K562 (cell line): ENCODE data around the gene CCNK. TPM values are rescaled to one million over a fixed set of nuclear protein-coding genes. Genes with fewer than 3 reads are reported as not detected.

Experiments used
- ATF1 ChIP-seq, 2 experiments: fragments of 450-650 bp in 1 of 2; IDR thresholded peaks; 2 replicates each; pipeline ENCODE4 v1.6.1; 2016; ENCODE audit warnings: missing compliant biosample characterization in 1 of 2, missing genetic modification characterization in 1 of 2
- CBX8 ChIP-seq: fragments of 200-600 bp; sonication (generic); IDR thresholded peaks from 2 replicates; pipeline ENCODE4 v1.6.1; 2012; ENCODE audit warnings: borderline replicate concordance, mixed run types, low read depth, mild to moderate bottlenecking, moderate library complexity, mixed read lengths, low read length, control low read depth, inconsistent platforms; ENCODE audit not compliant: poor library complexity, severe bottlenecking; ENCODE audit errors: extremely low read depth
- E2F1 ChIP-seq: sonication (generic); formaldehyde crosslinking; IDR thresholded peaks from 2 replicates; pipeline ENCODE4 v1.8.1; 2023; ENCODE audit warnings: mild to moderate bottlenecking, missing genetic modification reagents, moderate library complexity
- HMG20B ChIP-seq: fragments of 250-450 bp; sonication (Bioruptor Pico); IDR thresholded peaks from 2 replicates; pipeline ENCODE4 v1.5.0; 2021; ENCODE audit warnings: mild to moderate bottlenecking
- JUND ChIP-seq, 2 experiments: IDR thresholded peaks; 2 replicates in 1 of 2; 3 replicates in 1 of 2; pipeline ENCODE4 v1.6.1; 2011; ENCODE audit warnings: borderline replicate concordance in 2 of 2, low read depth in 2 of 2, low read length in 2 of 2, improper control_type of control experiment in 1 of 2, missing biosample characterization in 1 of 2, missing genetic modification characterization in 1 of 2, missing genetic modification reagents in 1 of 2
- KDM1A ChIP-seq, 2 experiments: fragments of 450-650 bp; IDR thresholded peaks; 2 replicates each; pipeline ENCODE4 v1.6.1; 2016; ENCODE audit warnings: mild to moderate bottlenecking in 2 of 2
- MAZ ChIP-seq, 2 experiments: fragments of 450-650 bp in 1 of 2; sonication (generic) in 1 of 2; formaldehyde crosslinking; IDR thresholded peaks in 1 of 2; conservative IDR thresholded peaks in 1 of 2; 2 replicates each; pipeline versions ENCODE4 v1.4.0 to v1.5.0; 2020; ENCODE audit warnings: mild to moderate bottlenecking in 1 of 2, missing genetic modification reagents in 1 of 2
- MCM7 ChIP-seq, 2 experiments: fragments of 450-650 bp; IDR thresholded peaks; 2 replicates each; pipeline ENCODE4 v1.6.1; 2016 to 2018
- MYC ChIP-seq, 2 experiments: fragments of 250-450 bp in 1 of 2; sonication (Bioruptor Pico) in 1 of 2; IDR thresholded peaks; 2 replicates each; pipeline versions ENCODE4 v1.5.1 to v1.6.1; 2012 to 2021; ENCODE audit warnings: low read depth in 2 of 2, borderline replicate concordance in 1 of 2, improper control_type of control experiment in 1 of 2, low read length in 1 of 2, mild to moderate bottlenecking in 1 of 2, moderate library complexity in 1 of 2
- NEUROD1 ChIP-seq: fragments of 150-350 bp; IDR thresholded peaks from 2 replicates; pipeline ENCODE4 v1.6.1; 2014; ENCODE audit warnings: borderline replicate concordance, low read length, low read depth; ENCODE audit not compliant: partially characterized antibody
- RAD21 ChIP-seq, 2 experiments: fragments of 250-450 bp in 1 of 2; fragments of 450-650 bp in 1 of 2; sonication (Bioruptor Pico) in 1 of 2; formaldehyde crosslinking in 1 of 2; IDR thresholded peaks in 1 of 2; conservative IDR thresholded peaks in 1 of 2; 2 replicates each; pipeline versions ENCODE4 v1.4.0 to v1.8.0; 2020 to 2022; ENCODE audit warnings: mild to moderate bottlenecking in 2 of 2, moderate library complexity in 1 of 2
- TEAD4 ChIP-seq, 2 experiments: sonication (generic) in 1 of 2; formaldehyde crosslinking in 1 of 2; IDR thresholded peaks; 2 replicates each; pipeline versions ENCODE4 v1.6.1 to v1.8.0; 2012 to 2022; ENCODE audit warnings: borderline replicate concordance in 1 of 2, inconsistent platforms in 1 of 2, low read length in 1 of 2, mild to moderate bottlenecking in 1 of 2, missing genetic modification reagents in 1 of 2
- ZFP30 ChIP-seq: fragments of 250-450 bp; sonication (Bioruptor Pico); IDR thresholded peaks from 2 replicates; pipeline ENCODE4 v1.8.0; 2022; ENCODE audit warnings: moderate library complexity, mild to moderate bottlenecking, inconsistent platforms, borderline replicate concordance
- ZNF41 ChIP-seq: fragments of 250-450 bp; sonication (Bioruptor Pico); conservative IDR thresholded peaks from 2 replicates; pipeline ENCODE4 v1.4.0; 2020; ENCODE audit warnings: mild to moderate bottlenecking
- ZNF507 ChIP-seq: conservative IDR thresholded peaks from 2 replicates; pipeline ENCODE4 v1.6.1; 2017; ENCODE audit warnings: missing genetic modification characterization, missing compliant biosample characterization
- ZNF740 ChIP-seq, 3 experiments: fragments of 200-800 bp in 1 of 3; sonication (Bioruptor generic) in 1 of 3; sonication (generic) in 1 of 3; formaldehyde crosslinking in 1 of 3; IDR thresholded peaks; 2 replicates each; pipeline versions ENCODE4 v1.6.1 to v1.8.0; 2016 to 2022; ENCODE audit warnings: mild to moderate bottlenecking in 2 of 3, missing compliant biosample characterization in 2 of 3, missing genetic modification characterization in 2 of 3, missing genetic modification reagents in 1 of 3
- polyA plus RNA-seq, 8 experiments: library from polyadenylated mRNA; depleted of rRNA in 4 of 8; stranded (reverse) in 5 of 8; unstranded in 3 of 8; fragments of >200 nt; fragmentation: Nextera tagmentation in 2 of 8; fragmentation: Illumina TruSeq in 1 of 8; extraction: Ambion mirVana in 2 of 8; extraction: Trizol in 1 of 8; gene quantifications; 2 replicates each; pipeline versions ENCODE4 v1.2.1 to v1.2.3, GENCODE V29; 2011 to 2014; ENCODE audit warnings: inconsistent platforms in 1 of 8, missing spikeins in 1 of 8
- total RNA-seq, 7 experiments: library from RNA; depleted of rRNA in 6 of 7; stranded (reverse); fragments of >200 nt in 6 of 7; fragmentation: Illumina TruSeq in 2 of 7; extraction: Trizol in 2 of 7; gene quantifications; 2 replicates each; pipeline versions ENCODE4 v1.2.1 to v1.2.3, GENCODE V29; 2011 to 2021; ENCODE audit warnings: low replicate concordance in 1 of 7
- TF ChIP-seq, protein P1 (sequence below): sonication (generic); formaldehyde crosslinking; IDR thresholded peaks from 2 replicates; pipeline ENCODE4 v1.8.0; 2022; ENCODE audit warnings: mild to moderate bottlenecking, missing genetic modification reagents
- TF ChIP-seq, protein P2 (sequence below): sonication (generic); IDR thresholded peaks from 2 replicates; pipeline ENCODE4 v1.6.1; 2016

The CCNK gene
- total and polyA plus RNA-seq, 9 of the 15 experiments (the other 6 are each of a cell fraction or from before 2014, with no cell fraction given), result 5.8 to 84.2 (median 16.4) TPM

- TF ChIP-seq ZNF41 (no peak), TEAD4 (IDR thresholded peaks at IDR 0.05; ENCODE audit: low read length) (peak; percentile 54), TEAD4 (CRISPR knock-in tag; IDR thresholded peaks at IDR 0.05; ENCODE audit: borderline replicate concordance) (no peak), ZNF740 (CRISPR knock-in tag; IDR thresholded peaks at IDR 0.05) (no peak), ZNF740 (tag; IDR thresholded peaks at IDR 0.05) (0 out of 4 replicates have a peak, but pooled peaks of 1 of the 2 experiments have one; percentile 25), KDM1A (IDR thresholded peaks at IDR 0.05) (peak; percentile 22 to 34; a peak in 2 of 4 replicates), NEUROD1 (no peak), ZFP30 (CRISPR knock-in tag) (no peak), JUND (IDR thresholded peaks at IDR 0.05; ENCODE audit: borderline replicate concordance, low read depth, low read length) (no peak), JUND (tag; IDR thresholded peaks at IDR 0.05; ENCODE audit: borderline replicate concordance, low read depth, low read length) (peak; percentile 18; the same call in 1 of the 3 replicates), MAZ (CRISPR knock-in tag; conservative IDR thresholded peaks at IDR 0.05 in 1 of 2, IDR thresholded peaks at IDR 0.05 in 1 of 2) (peak in 1 of 2 experiments; percentile 46; a peak in 1 of 4 replicates), MYC (IDR thresholded peaks at IDR 0.05; ENCODE audit: low read depth, low read length) (peak; percentile 29; the same call in 1 of the 2 replicates), MYC (CRISPR knock-in tag; IDR thresholded peaks at IDR 0.05; ENCODE audit: borderline replicate concordance, low read depth) (no peak), MCM7 (IDR thresholded peaks at IDR 0.05) (no peak), ATF1 (CRISPR knock-in tag; IDR thresholded peaks at IDR 0.05) (no peak), ATF1 (tag; IDR thresholded peaks at IDR 0.05) (peak; percentile 28; the same call in 1 of the 2 replicates), ZNF507 (tag) (no peak), HMG20B (CRISPR knock-in tag) (no peak), RAD21 (CRISPR knock-in tag; conservative IDR thresholded peaks at IDR 0.05 in 1 of 2, IDR thresholded peaks at IDR 0.05 in 1 of 2) (peak in 1 of 2 experiments; percentile 33; a peak in 2 of 4 replicates), CBX8 (no peak), E2F1 (CRISPR knock-in tag) (no peak)
- TF ChIP-seq, protein P1, sequence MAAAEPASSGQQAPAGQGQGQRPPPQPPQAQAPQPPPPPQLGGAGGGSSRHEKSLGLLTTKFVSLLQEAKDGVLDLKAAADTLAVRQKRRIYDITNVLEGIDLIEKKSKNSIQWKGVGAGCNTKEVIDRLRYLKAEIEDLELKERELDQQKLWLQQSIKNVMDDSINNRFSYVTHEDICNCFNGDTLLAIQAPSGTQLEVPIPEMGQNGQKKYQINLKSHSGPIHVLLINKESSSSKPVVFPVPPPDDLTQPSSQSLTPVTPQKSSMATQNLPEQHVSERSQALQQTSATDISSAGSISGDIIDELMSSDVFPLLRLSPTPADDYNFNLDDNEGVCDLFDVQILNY, result no peak
- TF ChIP-seq, protein P2, sequence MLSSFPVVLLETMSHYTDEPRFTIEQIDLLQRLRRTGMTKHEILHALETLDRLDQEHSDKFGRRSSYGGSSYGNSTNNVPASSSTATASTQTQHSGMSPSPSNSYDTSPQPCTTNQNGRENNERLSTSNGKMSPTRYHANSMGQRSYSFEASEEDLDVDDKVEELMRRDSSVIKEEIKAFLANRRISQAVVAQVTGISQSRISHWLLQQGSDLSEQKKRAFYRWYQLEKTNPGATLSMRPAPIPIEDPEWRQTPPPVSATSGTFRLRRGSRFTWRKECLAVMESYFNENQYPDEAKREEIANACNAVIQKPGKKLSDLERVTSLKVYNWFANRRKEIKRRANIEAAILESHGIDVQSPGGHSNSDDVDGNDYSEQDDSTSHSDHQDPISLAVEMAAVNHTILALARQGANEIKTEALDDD, result peak; percentile 88
Measured at GRCh38 chr14:99460793-99461192, 20.4 kb upstream of the CCNK start (continued).
